DMS153 treated with DMSO at 0.1 percent for 48 hours (cell line): ENCODE measurements around the gene SBK2.
"Not testable (repeated sequence)": the region's sequence is repeated elsewhere in the genome, so short reads cannot be mapped to it uniquely, and the experiment has no call there.

ENCODE experiments used
- DNase-seq: peaks from one replicate; lab custom pipeline; 2025; ENCODE audit not compliant: unreplicated experiment; lab: John Stamatoyannopoulos, UW

SBK2 gene

GRCh38 chr19:55503502-55504251, 33.3 kb downstream of the SBK2 start:
- DNase-seq: peak; percentile 87

GRCh38 chr19:55503157-55503501, 33.8 kb downstream of the SBK2 start:
- no peak for DNase-seq

DNA sequence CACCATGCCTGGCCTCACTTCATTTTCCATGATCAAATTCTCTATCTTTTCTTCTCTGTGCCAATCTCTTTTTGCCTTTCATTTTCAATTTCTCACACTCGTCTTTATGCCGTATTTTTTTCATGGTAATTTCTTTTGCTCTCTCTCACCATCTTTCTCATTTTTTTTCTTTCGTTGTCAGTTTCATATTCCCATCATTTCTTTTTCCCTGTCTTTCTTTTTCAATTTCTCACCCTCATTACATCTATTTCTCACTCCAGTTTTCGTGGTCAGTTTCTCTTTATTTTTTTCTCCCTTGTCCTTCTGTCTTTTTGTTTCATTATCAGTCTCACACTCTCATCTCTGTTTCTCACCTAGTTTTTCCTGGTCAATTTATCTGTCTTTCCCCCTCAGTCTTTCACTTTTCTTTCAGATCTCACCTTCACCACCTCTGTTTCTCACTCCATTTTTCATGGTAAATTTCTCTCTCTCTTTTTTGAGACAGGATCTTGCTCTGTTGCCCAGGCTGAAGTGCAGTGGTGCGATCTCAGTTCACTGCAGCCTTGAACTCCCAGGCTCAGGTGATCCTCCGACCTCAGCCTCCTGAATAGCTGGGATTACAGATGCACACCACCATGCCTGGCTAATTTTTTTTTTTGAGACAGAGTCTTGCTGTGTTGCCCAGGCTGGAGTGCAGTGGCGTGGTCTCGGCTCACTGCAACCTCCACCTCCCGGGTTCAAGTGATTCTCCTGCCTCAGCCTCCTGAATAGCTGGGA, 34.6 kb downstream of the SBK2 start:
- DNase-seq: no peak

DNA sequence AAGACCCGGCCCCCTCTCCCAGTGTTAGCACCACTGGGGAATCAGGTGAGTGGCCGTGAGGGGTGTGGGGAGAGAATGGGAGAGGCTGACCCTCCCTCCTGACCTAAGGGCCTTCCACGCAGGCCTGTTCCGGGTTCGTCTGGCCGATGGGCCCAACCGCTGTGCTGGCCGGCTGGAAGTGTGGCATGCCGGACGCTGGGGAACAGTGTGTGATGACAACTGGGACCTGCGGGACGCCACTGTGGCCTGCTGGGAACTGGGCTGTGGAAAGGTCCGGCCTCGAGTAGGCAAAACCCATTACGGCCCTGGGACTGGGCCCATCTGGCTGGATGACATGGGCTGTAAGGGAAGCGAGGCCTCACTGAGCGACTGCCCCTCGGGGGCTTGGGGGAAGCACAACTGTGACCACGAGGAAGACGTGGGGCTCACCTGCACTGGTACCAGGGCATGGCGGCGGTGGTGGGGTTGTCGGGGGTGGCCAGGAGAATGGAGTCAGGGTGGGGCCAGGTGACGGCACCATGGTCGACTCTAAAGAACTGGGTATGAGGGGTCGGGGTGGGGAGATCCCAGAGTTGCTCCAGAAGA, 36.5 kb downstream of the SBK2 start:
- no peak for DNase-seq

GRCh38 chr19:55498246-55498840, 38.6 kb downstream of the SBK2 start:
- DNase-seq: no peak

- no peak for DNase-seq
These were observed 39.2 kb downstream of the SBK2 start for GRCh38 chr19:55497763-55498162.

DNA sequence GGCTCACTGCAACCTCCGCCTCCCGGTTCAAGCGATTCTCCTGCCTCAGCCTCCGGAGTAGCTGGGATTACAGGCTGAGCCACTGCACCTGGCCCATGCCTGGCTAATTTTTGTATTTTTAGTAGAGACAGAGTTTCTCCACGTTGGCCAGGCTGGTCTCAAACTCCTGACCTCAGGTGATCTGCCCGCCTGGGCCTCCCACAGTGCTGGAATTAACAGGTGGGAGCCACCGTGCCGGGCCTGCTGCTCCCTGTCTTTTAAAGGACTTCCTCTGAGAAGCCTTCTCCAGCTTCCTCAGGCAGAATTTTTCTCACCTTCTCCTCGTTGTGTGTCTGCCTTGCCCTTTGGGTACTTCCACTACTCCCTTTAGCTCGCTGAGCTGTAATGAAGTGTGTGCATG, 40.1 kb downstream of the SBK2 start:
- not testable (repeated sequence) for DNase-seq

DNA sequence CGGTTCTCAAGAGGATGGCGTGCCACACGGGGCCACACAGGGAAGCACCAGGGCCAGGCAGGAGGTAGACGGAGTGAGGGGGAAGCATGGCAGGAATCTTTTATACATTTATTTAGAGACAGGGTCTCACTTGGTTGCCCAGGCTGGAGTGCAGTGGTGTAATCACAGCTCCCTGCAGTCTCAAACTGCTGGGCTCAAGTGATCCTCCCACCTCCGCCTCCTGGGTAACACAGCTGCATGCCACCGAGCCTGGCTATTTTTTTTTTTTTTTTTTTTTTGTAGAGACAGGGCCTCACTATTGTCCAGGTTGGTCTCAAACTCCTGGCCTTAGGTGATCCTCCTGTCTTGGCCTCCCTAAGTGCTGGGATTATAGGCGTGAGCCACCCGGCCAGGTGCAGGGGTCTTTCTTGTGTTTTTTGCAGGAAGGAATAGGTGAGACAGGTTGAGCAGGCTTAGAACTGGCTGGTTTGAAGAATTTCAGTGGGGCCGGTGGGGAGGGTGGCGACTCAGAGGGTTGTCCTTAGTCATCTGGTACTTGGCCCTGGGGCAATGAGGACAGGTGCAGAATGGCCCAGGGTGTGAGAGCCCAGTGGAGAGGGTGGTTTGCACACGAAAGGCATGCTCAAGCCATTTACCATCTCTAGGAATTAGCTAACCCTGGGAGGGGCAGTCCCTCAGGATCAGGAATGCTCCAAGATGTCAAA, 41.1 kb downstream of the SBK2 start:
- no peak for DNase-seq

GRCh38 chr19:55494172-55494761, 42.7 kb downstream of the SBK2 start:
- no peak for DNase-seq

DNA sequence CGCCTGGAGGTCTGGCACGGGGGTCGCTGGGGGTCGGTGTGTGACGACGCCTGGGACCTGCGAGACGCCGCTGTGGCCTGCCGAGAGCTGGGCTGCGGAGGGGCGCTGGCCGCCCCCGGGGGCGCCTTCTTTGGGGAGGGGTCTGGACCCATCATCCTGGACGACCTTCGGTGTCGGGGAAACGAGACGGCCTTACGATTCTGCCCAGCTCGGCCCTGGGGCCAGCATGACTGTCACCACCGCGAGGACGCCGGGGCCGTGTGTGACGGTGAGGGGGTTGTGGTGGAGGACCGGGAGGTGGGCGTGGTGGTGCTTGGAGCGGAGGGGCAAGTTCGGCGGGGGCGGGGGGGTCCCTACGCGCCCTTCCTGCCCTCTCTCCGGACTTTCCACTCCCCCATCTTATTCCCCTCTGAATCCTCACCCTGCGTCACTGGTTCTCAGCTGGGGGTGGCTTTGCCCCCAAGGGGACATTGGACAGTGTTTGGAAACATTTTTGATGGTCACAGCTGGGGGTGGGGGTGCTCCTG, 43.2 kb downstream of the SBK2 start:
- no peak for DNase-seq

DNA sequence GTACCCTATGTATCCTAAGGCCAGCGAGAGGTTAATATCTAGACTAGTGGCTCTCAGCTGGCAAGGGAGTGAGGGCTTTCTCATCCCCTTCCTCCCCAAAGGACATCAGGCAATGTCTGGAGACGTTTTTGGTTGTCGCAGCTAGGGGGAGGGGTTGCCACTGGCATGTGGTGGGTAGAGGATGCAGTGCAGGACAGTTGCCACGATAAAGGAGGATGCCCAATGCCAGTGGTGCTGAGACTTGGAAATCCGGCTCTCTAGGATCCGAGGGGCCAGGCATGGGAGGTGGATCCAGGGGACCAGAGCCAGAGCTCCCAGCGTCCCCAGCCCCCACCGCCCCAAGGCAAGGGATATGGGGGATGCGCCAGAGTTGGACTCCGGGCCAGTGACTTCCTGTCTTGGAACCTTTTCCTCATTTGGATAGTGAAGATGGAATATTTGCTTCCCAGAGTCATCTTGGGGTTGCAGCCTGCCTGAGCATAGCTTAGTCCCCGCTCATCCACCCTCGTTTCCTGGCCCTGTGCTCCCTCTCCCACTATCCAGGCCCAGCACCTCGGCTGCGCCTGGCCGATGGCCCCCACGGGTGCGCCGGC, 43.8 kb downstream of the SBK2 start:
- DNase-seq: no peak

- no peak for DNase-seq
These were observed 44.5 kb downstream of the SBK2 start for GRCh38 chr19:55492362-55492944.

DNA sequence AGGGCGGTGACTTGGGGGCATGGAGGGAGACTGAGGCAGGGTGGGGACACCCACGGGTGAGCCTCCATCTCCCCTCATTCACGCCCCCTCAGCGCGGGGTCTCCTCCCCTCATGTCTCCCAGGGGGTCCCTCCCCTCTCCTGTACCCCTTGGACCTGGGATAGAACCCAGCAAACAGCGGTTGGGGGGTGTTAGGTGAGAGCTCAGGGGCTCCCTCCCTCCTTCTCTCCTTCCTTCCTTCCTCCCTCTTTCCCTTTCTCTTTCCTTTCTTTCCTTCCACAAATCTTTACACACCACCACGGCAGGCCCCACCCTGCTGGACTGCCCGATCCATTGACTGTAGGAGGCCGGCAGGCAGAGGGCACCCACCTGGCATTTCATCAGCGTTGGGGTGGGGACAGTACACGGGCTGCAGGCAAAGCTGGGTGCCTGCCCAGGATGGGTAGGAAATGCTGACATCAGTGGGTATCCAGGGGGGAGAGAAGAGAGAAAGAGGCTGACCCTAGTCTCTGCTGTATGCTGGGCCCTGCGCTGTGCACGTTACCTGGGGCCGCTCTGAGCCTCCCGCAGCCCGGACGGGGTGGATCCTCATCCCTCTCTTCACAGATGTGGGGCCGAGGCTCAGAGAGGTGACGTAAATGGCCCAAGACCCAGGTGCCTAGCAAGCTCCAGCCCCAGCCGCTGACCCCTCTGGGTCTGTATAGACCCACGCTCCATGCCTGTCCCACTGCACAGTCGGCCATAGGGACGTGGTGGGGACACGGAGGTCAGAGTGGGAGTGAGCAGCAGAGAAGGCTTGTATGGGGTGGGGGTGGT, 45.2 kb downstream of the SBK2 start:
- no peak for DNase-seq

DNA sequence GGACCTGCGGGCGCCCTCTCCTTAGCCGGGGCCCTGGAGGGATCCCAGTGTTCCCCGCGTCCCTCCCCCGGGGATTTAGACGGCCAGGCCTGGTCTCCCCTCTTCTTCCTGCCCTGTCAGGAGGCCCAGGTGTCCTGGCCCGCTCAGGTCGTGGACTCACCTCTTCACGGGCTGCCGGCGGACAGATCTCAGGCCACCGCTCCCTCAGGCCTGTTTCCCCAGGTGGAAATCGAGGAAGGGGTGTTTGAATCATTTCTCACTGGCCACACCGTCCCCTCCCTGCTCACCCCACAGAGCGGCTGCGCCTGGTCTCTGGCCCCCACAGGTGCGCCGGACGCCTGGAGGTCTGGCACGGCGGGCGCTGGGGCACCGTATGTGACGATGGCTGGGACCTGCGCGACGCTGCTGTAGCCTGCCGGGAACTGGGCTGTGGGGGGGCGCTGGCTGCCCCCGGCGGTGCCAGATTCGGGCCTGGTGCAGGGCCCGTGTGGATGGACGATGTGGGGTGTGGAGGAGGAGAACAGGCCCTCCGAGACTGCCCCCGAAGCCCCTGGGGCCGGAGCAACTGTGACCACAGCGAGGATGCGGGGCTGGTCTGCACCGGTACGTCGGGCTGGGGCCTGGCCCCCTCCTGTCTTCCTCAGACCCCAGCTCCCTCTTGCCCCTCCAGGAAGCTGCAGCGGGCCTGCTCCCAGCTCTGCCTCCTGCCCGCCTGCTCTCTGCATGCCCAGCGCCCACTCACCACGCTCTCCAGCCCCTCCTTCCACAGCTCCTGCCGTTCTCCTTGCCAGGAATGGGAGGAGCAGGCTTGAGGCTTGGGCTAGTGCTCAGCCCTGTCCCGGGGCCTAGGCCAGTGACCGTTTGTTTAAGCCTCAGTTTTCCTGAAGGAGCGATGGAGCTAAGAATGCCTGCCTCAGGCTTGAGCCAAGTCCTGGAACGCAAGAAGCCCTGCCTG, 46.2 kb downstream of the SBK2 start:
- DNase-seq: no peak

DNA sequence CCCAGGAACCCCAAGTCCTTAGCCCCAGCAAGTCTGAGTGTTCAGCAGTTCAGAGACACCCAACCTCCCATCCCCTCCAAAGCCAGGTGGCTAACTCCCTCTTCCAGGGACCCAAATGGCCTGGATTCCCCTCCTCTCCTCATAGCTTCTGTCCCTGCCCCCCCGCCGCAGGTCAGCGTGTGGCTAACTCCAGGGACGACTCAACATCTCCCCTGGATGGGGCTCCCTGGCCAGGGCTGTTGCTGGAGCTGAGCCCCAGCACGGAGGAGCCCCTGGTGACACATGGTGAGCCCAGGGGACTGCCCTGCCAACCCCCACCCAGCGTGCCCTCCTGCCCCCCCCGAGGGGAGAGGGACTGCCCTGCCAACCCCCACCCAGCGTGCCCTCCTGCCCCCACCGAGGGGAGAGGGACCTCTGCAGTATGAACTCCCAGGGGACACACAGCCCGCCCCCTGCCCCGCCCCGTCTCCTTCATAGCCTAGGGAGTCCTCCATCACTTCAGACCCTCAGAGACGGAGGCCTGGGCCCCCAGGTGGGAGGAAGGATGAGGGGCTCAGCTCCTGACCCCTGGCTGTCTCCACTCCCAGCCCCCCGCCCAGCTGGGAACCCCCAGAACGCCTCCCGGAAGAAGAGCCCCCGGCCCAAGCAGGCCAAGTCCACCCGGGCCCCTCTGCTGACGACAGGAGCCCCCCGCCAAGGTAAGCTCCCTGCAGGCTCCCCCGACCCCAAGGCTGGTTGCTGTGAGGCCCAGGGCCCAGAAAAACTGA, 47.0 kb downstream of the SBK2 start:
- no peak for DNase-seq

- no peak for DNase-seq
These were observed 47.8 kb downstream of the SBK2 start for GRCh38 chr19:55488986-55489710.
